Bronchial epithelial cell (primary cell): ENCODE results near the gene NAAA. TPM values are rescaled to one million over a fixed set of nuclear protein-coding genes. Genes with fewer than 3 reads are reported as not detected.
"Not testable (repeated sequence)": the region's sequence is repeated elsewhere in the genome, so short reads cannot be mapped to it uniquely, and the experiment has no call there.

ENCODE experiments used
- DNase-seq: peaks from one replicate; pipeline ENCODE4 v3.0.0-alpha.2; 2010; ENCODE audit warnings: low read depth
- FAIRE-seq: peaks from 2 replicates; lab custom pipeline; 2011; peaks lifted over from hg19 to GRCh38; lab: Jason Lieb, UNC
- H3K27me3 ChIP-seq: 2 replicates; pipeline ENCODE4 v1.5.1; 2011; ENCODE audit warnings: low read length; ENCODE audit not compliant: control insufficient read depth, insufficient read depth
- H3K36me3 ChIP-seq: 2 replicates; pipeline ENCODE4 v1.5.1; 2011; ENCODE audit warnings: low read length; ENCODE audit not compliant: control insufficient read depth, insufficient read depth
- H3K4me3 ChIP-seq: 2 replicates; pipeline ENCODE4 v1.5.1; 2011; ENCODE audit warnings: mild to moderate bottlenecking, low read depth, low read length, control low read depth
- total RNA-seq: library from RNA; depleted of rRNA; stranded (reverse); fragments of >200 nt; gene quantifications from 2 replicates; pipeline ENCODE4 v1.2.1, GENCODE V29; 2014
- TF ChIP-seq, protein P1 (sequence below): IDR thresholded peaks from 2 replicates; pipeline ENCODE4 v1.5.1; 2011; ENCODE audit warnings: mild to moderate bottlenecking, moderate library complexity, low read length, control low read depth, inconsistent platforms; ENCODE audit not compliant: insufficient read depth, severe bottlenecking

Gene NAAA
- total RNA-seq, 1 donor from 2014 or later, result 26.9 TPM

GRCh38 chr4:75973766-75974165 lies 33.0 kb upstream of the NAAA start:
- Histone ChIP-seq H3K27me3 (no peaks in the 10 kb centered on the region), H3K36me3 (peaks cover 17% of the 10 kb centered on the region), H3K4me3 (no peak overlapping the region)
- DNase-seq, result no peak
- TF ChIP-seq, protein P1, sequence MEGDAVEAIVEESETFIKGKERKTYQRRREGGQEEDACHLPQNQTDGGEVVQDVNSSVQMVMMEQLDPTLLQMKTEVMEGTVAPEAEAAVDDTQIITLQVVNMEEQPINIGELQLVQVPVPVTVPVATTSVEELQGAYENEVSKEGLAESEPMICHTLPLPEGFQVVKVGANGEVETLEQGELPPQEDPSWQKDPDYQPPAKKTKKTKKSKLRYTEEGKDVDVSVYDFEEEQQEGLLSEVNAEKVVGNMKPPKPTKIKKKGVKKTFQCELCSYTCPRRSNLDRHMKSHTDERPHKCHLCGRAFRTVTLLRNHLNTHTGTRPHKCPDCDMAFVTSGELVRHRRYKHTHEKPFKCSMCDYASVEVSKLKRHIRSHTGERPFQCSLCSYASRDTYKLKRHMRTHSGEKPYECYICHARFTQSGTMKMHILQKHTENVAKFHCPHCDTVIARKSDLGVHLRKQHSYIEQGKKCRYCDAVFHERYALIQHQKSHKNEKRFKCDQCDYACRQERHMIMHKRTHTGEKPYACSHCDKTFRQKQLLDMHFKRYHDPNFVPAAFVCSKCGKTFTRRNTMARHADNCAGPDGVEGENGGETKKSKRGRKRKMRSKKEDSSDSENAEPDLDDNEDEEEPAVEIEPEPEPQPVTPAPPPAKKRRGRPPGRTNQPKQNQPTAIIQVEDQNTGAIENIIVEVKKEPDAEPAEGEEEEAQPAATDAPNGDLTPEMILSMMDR, result no peak
- FAIRE-seq, result no peak

GRCh38 chr4:75968084-75968483 lies 27.3 kb upstream of the NAAA start:
- FAIRE-seq (no peak), DNase-seq (no peak)
- TF ChIP-seq, protein P1, result no peak
- Histone ChIP-seq H3K4me3 (no peak overlapping the region), H3K27me3 (no peaks in the 10 kb centered on the region), H3K36me3 (peaks cover 18% of the 10 kb centered on the region)

- no peak overlapping the region for H3K4me3 ChIP-seq
- FAIRE-seq (no peak), DNase-seq (no peak)
- TF ChIP-seq, protein P1, result no peak
- H3K27me3 ChIP-seq, result no peaks in the 10 kb centered on the region
- H3K36me3 ChIP-seq, result peaks cover 19% of the 10 kb centered on the region
Measured at GRCh38 chr4:75963558-75963957, 22.7 kb upstream of the NAAA start.

DNA sequence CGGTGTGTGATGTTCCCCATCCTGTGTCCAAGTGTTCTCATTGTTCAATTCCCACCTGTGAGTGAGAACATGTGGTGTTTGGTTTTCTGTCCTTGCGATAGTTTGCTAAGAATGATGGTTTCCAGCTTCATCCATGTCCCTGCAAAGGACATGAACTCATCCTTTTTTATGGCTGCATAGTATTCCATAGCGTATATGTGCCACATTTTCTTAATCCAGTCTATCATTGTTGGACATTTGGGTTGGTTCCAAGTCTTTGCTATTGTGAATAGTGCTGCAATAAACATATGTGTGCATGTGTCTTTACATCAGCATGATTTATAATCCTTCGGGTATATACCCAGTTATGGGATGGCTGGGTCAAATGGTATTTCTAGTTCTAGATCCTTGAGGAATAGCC lies 21.3 kb upstream of the NAAA start:
- not testable (repeated sequence) for DNase-seq, FAIRE-seq, H3K27me3 ChIP-seq, H3K4me3 ChIP-seq
- peaks cover 19% of the 10 kb centered on the region for H3K36me3 ChIP-seq

DNA sequence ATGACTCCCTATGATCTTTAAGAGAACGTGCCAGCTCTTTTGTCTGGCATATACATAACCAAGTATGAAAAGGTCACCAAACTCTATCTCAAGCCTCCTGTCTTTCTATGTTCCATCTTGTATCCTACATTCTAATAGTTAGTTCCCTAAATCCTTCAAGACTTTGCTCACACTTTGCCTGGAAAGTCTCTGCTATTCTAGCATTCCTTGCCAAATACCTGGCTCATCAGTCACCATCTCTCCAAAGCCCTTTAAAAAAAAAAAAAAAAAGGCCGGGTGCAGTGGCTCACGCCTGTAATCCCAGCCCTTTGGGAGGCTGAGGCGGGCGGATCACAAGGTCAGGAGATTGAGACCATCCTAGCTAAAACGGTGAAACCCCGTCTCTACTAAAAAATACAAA lies 17.7 kb upstream of the NAAA start:
- not testable (repeated sequence) for H3K27me3 ChIP-seq, DNase-seq, H3K4me3 ChIP-seq, FAIRE-seq
- H3K36me3 ChIP-seq, result peaks cover 17% of the 10 kb centered on the region

DNA sequence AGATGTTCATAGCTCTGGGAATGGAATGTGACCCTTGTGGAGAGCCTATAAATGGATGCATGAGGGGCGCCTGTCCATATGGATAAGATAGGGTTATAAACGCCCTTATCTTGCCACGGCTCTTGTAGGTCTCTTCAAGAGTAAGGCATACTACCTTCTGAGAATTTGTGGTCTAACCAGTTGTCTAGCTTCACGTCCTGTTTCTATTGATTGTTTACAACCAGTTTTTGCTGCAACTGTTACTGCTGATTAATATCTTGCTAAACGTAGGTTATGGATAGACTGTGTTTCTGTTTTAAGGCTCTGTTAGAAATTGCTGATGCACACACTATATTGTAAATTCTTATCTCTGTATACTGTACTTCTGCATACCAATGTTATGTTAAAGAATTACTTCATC lies 14.0 kb upstream of the NAAA start:
- H3K27me3 ChIP-seq, FAIRE-seq, DNase-seq, H3K4me3 ChIP-seq: not testable (repeated sequence)
- peaks cover 16% of the 10 kb centered on the region for H3K36me3 ChIP-seq

DNA sequence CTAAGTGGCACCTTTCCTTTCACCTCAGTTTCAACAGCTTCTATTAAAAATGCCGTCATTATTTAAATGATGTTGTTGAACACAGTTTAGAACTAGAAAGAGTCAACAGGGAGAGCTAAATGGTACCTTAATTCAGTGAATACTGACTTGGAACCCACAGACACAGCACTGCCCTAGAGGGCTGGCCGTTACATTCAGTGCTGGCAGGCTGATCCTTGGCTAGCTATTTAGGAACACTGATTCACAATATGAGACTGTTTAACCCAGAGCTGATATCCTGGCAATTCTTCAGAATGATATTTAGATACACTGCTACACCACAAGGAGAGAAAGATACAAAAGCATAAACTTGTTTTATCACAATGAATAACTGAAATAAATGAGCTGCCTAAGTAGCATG lies 12.7 kb upstream of the NAAA start:
- no peaks in the 10 kb centered on the region for H3K27me3 ChIP-seq
- FAIRE-seq, result no peak
- TF ChIP-seq, protein P1, result no peak
- H3K4me3 ChIP-seq, result no peak overlapping the region
- DNase-seq, result no peak
- peaks cover 16% of the 10 kb centered on the region for H3K36me3 ChIP-seq
